GM21737 (cell line): ENCODE measurements around the gene HPDL.
"Not testable (repeated sequence)": the region's sequence is repeated elsewhere in the genome, so short reads cannot be mapped to it uniquely, and the experiment has no call there.

ENCODE experiments used
- ATAC-seq: cut with Tn5 transposase; IDR thresholded peaks from one replicate; pipeline ENCODE4 v1.9.1; 2021; ENCODE audit warnings: mild to moderate bottlenecking, moderate library complexity; ENCODE audit not compliant: unreplicated experiment

The HPDL gene

GRCh38 chr1:45348966-45349677, 22.4 kb downstream of the HPDL start:
- no peak for ATAC-seq

DNA sequence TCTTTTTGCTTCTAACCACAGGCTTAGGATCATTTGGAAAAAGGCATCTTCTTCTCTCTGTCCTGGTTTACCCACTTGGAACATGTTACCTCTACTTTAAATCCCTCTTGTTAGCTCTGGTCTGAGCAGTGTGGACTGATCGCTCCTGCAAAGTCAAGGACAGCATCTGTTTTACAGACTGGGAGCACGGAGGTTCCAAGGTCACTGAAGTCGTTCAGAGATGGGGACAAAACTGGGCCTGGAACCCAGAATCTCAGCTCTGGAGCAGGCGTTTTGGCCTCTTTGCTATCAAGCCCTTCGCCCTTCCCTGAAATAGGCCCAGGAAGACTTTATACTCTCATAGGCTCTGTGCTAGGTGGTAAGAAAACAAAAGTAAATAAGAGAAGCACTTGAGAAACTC, 24.8 kb downstream of the HPDL start:
- no peak for ATAC-seq

DNA sequence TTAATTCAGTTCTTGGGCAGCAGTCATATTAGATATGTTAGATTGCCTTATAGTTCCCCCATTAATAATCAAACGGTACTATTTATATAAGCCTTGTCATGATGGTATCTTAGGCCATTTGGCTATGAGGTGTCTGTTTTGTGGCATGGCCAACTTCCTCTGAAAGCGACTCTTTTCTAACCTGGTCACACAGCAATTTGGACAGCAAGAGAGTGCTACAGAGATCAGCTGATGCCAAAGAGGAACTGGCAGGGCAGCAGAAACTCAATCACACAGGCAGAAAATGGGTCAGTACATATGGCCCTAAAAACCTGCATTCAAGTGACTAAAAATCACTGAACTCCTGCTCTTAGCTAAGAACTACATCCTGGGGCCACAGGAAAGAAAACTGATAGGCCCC, 27.0 kb downstream of the HPDL start:
- no peak for ATAC-seq

- no peak for ATAC-seq
These were observed 28.1 kb downstream of the HPDL start for GRCh38 chr1:45354838-45355237.

GRCh38 chr1:45355683-45356082, 29.0 kb downstream of the HPDL start:
- ATAC-seq = no peak

- no peak for ATAC-seq
These were observed 29.5 kb downstream of the HPDL start for GRCh38 chr1:45356186-45356585.

DNA sequence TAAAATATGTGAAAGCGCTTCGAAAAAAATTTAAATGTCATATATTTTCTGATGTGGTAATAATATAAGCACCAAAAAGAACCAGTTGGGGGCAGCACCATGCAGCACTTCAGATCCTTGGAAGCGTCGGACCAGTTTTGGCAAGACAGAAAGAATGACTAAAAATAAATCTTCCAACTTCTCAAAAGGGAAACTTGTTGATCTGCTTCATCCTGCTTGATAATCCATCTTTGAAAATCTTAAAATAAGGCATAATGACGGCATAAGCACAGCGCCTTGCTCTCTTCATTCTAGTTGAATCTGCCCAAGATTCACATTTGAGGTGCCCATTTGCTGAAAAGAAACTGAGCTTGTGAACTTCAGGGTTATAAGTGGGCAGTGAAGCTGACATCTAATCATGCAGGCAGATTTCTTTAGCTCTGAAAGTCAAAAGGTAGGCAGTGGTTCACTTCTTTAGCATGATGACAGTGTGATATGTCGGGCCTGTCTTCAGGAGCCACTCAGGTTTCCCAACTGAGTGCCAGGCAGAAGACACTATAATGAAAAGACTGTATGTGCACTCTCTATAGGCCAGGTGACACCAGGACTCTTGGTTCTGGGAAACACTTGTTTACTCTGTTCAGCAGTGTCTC, 33.3 kb downstream of the HPDL start:
- ATAC-seq = no peak

GRCh38 chr1:45360981-45361380, 34.3 kb downstream of the HPDL start:
- not testable (repeated sequence) for ATAC-seq

DNA sequence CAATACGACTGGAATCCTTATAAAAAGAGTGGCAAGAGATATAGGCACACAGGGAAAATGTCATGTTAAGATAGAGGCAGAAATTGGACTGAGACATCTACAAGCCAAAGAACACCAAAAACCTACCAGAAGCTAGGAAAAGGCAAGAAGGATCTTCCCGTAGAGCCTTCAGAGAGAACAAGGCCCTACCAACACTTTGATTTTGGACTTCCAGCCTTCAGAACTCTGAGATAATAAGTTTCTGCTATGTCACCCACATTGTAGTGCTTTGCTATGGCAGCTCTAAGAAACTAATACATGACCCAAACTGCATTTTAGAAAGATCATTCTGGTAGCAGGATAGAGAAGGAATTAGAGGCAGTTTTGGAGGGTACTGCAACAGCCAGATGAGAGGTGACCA, 37.6 kb downstream of the HPDL start:
- no peak for ATAC-seq

- ATAC-seq = no peak
These were observed 38.4 kb downstream of the HPDL start for GRCh38 chr1:45365051-45365450.

GRCh38 chr1:45370575-45370974, 43.9 kb downstream of the HPDL start:
- ATAC-seq = peak; percentile 60

DNA sequence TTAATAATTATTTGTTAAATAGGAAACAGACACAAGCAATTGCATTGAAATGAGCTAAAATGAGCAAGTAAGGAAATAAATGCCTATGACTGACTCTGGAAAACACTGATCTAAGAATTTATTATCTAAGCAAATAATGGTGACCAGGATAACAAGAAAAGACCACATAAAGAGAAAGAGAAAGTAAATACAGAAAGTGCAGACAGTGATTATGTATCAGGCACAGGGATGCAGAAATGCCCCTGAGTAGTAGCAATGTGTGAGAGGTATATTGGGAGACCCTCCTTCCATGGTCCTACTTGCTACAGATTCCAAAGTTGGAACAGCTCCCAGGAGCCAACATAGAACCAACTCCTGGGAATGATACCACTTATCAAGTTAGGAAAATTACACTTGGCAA, 46.9 kb downstream of the HPDL start:
- ATAC-seq = no peak

DNA sequence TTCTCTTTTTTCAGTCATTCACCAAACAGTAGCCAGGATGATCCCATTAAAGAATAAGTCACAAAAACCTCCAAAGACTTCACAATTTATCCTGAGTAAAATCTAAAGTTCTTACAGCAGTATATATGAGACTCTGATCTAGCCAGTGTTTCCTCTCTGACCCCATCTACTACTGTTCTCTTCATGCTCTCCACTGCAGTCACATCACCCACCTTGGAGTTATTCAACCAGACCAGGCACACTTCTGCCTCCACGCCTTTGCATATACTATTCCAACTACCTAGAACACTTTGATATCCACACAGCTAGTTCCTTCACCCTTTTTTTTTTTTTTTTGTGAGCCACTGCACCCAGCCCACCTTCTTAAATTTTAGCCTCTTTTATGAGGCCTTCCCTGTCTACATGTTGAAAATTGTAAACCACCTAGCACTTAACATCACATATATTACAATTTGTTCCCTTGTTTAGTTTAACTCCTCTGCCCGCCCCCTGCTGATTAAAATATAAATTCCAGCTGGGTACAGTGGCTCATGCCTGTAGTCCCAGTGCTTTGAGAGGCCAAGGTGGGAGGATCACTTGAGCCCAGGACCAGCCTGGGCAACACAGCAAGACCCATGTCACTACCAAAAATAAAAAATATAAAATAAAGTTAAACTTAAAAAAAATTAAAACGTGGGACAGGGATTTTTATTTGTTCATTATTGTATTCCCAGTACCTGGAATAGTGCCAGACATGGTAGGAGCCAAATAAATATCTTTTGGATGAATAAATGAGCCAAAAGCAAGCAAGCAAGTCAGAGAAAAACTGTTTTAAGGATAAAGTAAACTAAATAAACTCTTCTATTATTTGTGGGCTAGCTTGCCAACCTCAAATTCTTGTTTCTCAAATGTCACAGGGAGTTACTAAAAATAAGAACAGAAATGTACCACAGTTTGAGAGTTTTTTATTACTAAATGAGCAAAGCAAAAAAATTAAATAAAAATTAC, 48.7 kb downstream of the HPDL start:
- ATAC-seq = no peak

- no peak for ATAC-seq
These were observed 51.5 kb downstream of the HPDL start for GRCh38 chr1:45378184-45378583.
